Measurements from ENCODE around the gene TIMM10B. TPM values are rescaled to one million over a fixed set of nuclear protein-coding genes. Genes with fewer than 3 reads are reported as not detected.

The TIMM10B gene
- total RNA-seq, 1 donor from 2014 or later = 45.0 TPM

DNA sequence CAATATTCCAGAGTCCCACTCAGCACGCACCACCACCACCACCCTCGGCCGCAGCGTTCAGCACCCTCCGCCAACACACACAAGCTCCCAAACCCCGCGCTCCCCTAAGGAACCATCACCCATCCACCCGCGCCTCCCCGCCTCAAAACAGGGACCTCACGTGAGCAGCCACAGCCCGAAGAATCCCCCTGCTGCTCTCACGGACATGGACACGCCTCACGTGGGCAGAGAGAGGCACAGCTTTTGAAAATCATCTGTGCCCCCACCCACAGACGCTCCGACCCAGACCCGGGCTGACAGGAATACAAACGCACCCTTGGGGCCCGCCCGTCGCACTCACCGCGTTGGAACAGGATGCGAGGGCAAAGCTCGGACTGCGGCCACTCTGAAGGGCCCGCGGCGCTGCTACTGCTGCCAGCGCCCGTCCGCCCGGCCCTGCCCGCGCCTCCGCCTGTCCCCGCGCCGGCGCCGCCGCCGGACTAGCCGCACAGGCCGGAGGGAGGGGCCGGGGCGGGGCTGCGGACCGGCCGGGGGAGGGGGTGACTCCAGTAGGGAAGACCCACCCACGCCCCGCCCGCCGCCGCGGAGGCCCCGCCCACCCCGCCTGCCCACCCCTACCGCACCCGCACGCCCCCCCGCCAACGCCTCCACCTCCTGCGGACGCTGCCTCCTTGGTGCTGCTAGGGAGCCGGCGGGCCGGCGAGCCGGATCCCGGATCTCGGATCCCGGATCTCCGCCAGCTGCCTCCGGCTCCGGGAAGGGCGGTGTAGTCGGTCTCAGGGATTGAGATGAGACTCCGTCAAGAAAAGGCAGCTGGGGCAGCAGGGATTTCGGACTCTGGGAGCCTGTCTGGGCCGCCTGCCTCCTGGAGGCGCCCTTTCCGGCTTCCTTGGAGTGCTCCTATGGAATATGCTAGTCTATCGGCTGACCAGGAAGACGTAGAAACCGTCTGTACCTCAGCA is 7.6 kb upstream of the TIMM10B start, which contains the start of gene TRIM3:
TSS of gene TRIM3 (minus strand) at position 491 of the 962 bp plus-strand sequence. CDS start 8,246 bp downstream, outside the sequence.
- intact Hi-C loops (cut with DNase I) = no loop called here
- H3K4me3 ChIP-seq = peak within 1 kb of the TSS; percentile 72
- peak within 1 kb of the TSS; percentile 94 for H3K27ac ChIP-seq
- no peaks in the 10 kb centered on the region for H3K9me3 ChIP-seq
- H3K27me3 ChIP-seq = no peaks in the 10 kb centered on the region
- peaks cover 19% of the 10 kb centered on the region for H3K36me3 ChIP-seq
- DNase-seq (peak; percentile 97), ATAC-seq (peak; percentile 92)
- H3K4me1 ChIP-seq = peaks cover 28% of the 10 kb centered on the region
- TF ChIP-seq, protein P1, sequence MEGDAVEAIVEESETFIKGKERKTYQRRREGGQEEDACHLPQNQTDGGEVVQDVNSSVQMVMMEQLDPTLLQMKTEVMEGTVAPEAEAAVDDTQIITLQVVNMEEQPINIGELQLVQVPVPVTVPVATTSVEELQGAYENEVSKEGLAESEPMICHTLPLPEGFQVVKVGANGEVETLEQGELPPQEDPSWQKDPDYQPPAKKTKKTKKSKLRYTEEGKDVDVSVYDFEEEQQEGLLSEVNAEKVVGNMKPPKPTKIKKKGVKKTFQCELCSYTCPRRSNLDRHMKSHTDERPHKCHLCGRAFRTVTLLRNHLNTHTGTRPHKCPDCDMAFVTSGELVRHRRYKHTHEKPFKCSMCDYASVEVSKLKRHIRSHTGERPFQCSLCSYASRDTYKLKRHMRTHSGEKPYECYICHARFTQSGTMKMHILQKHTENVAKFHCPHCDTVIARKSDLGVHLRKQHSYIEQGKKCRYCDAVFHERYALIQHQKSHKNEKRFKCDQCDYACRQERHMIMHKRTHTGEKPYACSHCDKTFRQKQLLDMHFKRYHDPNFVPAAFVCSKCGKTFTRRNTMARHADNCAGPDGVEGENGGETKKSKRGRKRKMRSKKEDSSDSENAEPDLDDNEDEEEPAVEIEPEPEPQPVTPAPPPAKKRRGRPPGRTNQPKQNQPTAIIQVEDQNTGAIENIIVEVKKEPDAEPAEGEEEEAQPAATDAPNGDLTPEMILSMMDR (IDR thresholded peaks at IDR 0.05) = peak; percentile 24

DNA sequence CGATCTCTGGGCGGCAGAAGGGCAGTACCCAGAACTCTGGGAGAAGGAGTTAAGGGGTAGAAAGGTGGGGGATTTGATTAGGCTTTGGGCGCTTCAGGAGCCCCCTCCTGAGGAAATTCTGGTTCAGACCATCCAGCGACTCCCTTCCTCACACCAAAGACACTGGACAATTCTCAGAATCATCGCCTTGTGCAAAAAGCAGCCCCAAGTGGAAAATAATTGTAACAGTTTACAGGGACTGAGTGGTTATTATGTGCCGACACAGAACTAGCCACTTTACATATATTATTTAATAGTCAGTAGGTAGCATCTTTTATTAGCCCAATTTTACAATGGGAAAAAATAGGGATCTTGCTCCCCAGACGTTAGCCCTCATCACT is 6.9 kb upstream of the TIMM10B start:
- TF ChIP-seq, protein P1 (IDR thresholded peaks at IDR 0.05) = no peak
- Histone ChIP-seq H3K27me3 (no peaks in the 10 kb centered on the region), H3K9me3 (no peaks in the 10 kb centered on the region), H3K4me1 (peaks cover 23% of the 10 kb centered on the region), H3K36me3 (peaks cover 24% of the 10 kb centered on the region), H3K4me3 (peak overlapping the region; percentile 72), H3K27ac (peak overlapping the region; percentile 94)
- DNase-seq (no peak), ATAC-seq (no peak)
- intact Hi-C loops (cut with DNase I) = no loop called here

DNA sequence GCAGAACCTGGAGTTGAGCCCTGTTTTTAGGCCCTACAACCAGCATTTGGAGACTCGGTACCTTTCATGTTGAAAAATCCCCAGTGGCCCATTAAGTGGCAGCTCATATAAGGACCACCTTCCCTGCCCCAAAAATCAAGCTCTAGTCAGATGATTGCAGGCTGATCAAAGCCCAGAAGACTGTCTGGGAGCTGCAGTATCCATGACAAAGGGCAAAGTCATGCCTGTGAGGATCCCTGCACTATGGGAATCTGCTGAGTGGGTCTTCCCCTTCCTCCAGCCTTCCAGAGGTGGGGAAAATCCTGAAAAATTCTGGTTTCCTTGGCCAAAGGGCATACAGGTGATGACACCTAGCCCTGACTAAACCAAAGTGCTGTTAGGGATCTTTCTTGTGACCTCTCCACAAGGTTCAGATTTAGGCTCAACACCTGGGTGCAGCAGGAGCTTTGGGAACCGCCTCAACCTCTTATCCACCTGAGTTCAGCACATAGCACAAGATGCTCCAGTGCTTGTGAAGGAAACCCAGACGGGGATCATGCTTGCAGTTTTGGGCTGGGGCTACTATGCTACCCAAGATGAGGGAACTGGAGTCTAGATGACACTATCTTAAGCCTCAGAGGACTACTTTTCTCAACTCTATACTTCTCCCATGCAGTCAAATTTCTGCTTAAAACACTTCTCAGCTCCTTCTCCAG is 6.3 kb upstream of the TIMM10B start:
- peaks cover 24% of the 10 kb centered on the region for H3K36me3 ChIP-seq
- no peaks in the 10 kb centered on the region for H3K27me3 ChIP-seq
- no peaks in the 10 kb centered on the region for H3K9me3 ChIP-seq
- H3K4me1 ChIP-seq = peaks cover 21% of the 10 kb centered on the region
- ATAC-seq (no peak), DNase-seq (no peak)
- intact Hi-C loops (cut with DNase I) = no loop called here
- TF ChIP-seq, protein P1 (IDR thresholded peaks at IDR 0.05) = no peak
- H3K4me3 ChIP-seq = no peak overlapping the region
- no peak overlapping the region for H3K27ac ChIP-seq

DNA sequence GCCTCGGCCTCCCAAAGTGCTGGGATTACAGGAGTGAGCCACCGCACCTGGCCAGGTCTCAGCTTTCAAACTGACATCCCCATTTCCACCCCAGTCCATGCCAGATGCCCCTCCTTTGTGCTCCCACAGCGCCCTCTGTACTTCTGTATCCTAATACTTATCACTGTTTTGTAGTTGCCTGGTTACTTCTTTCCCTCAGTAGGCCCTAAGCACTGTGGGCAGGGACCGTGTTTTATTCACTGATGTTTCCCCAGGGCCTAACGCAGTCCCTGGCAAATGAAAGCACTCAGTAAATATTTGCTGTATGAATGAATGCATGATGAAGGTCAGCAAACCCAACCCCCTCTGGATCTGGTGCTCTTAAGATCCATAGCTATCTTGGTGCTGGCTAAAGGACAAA is 5.4 kb upstream of the TIMM10B start:
- Histone ChIP-seq H3K27ac (no peak overlapping the region), H3K36me3 (peaks cover 24% of the 10 kb centered on the region), H3K9me3 (no peaks in the 10 kb centered on the region), H3K4me3 (no peak overlapping the region), H3K27me3 (no peaks in the 10 kb centered on the region), H3K4me1 (peaks cover 29% of the 10 kb centered on the region)
- TF ChIP-seq, protein P1 (IDR thresholded peaks at IDR 0.05) = no peak
- intact Hi-C loops (cut with DNase I) = no loop called here
- ATAC-seq = no peak
- DNase-seq = no peak

DNA sequence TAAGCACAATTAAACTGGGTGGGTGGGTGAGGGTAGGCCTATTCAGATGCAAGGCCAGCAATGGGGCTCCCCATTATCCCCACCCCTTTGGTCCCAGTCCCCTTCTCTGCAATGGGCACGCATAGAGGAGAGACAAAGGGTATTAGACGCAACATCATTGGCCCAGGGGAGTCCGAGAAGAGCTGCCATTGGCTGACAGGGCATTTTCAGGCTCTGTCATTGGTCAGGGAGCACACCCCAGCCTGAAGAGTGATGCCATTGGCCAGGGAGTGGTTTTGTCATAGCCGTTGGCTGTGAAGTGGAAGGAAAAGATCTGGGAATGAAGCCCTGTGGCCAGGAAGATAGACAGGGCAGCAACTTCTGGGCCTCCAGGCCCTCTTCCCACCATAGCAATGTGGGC is 4.7 kb upstream of the TIMM10B start:
- no peak for ATAC-seq
- TF ChIP-seq, protein P1 (IDR thresholded peaks at IDR 0.05) = no peak
- no peaks in the 10 kb centered on the region for H3K9me3 ChIP-seq
- intact Hi-C loops (cut with DNase I) = no loop called here
- no peak for DNase-seq
- peaks cover 29% of the 10 kb centered on the region for H3K4me1 ChIP-seq
- no peak overlapping the region for H3K27ac ChIP-seq
- H3K4me3 ChIP-seq = no peak overlapping the region
- peaks cover 24% of the 10 kb centered on the region for H3K36me3 ChIP-seq
- no peaks in the 10 kb centered on the region for H3K27me3 ChIP-seq
